Astrocyte (in vitro differentiated cells and primary cell): Measurements from ENCODE around the gene TTC23. TPM values are rescaled to one million over a fixed set of nuclear protein-coding genes. Genes with fewer than 3 reads are reported as not detected.

Experiments
- DNase-seq: peaks from one replicate; pipeline ENCODE4 v3.0.0-alpha.2; 2010; ENCODE audit warnings: low read depth
- FAIRE-seq: peaks from 2 replicates; lab custom pipeline; 2011; peaks lifted over from hg19 to GRCh38; lab: Jason Lieb, UNC
- H2AFZ ChIP-seq: 2 replicates; pipeline ENCODE4 v1.6.0; 2012; ENCODE audit warnings: low read depth, low read length, inconsistent platforms
- H3K27ac ChIP-seq: 2 replicates; pipeline ENCODE4 v1.5.1; 2011; ENCODE audit warnings: low read depth, low read length, inconsistent platforms
- H3K27me3 ChIP-seq: 2 replicates; pipeline ENCODE4 v1.6.0; 2011; ENCODE audit warnings: low read length, inconsistent platforms; ENCODE audit not compliant: insufficient read depth
- H3K36me3 ChIP-seq: 2 replicates; pipeline ENCODE4 v1.5.1; 2011; ENCODE audit warnings: low read length, inconsistent platforms; ENCODE audit not compliant: insufficient read depth
- H3K4me1 ChIP-seq: 2 replicates; pipeline ENCODE4 v1.5.1; 2011; ENCODE audit warnings: low read length, inconsistent platforms; ENCODE audit not compliant: insufficient read depth
- H3K4me2 ChIP-seq: 2 replicates; pipeline ENCODE4 v1.6.0; 2012; ENCODE audit warnings: low read length, inconsistent platforms
- H3K4me3 ChIP-seq: 2 replicates; pipeline ENCODE4 v1.5.1; 2011; ENCODE audit warnings: low read depth, mild to moderate bottlenecking, low read length, inconsistent platforms; ENCODE audit not compliant: insufficient read depth
- H3K79me2 ChIP-seq: 2 replicates; pipeline ENCODE4 v1.6.0; 2012; ENCODE audit warnings: mild to moderate bottlenecking, low read length, inconsistent platforms; ENCODE audit not compliant: insufficient read depth
- H3K9ac ChIP-seq: 2 replicates; pipeline ENCODE4 v1.6.0; 2012; ENCODE audit warnings: mild to moderate bottlenecking, low read length, inconsistent platforms
- H3K9me3 ChIP-seq: 2 replicates; pipeline ENCODE4 v1.5.1; 2012; ENCODE audit warnings: low read depth, mild to moderate bottlenecking, low read length, inconsistent platforms; ENCODE audit not compliant: insufficient read depth
- H4K20me1 ChIP-seq: 2 replicates; pipeline ENCODE4 v1.6.0; 2012; ENCODE audit warnings: low read length, inconsistent platforms; ENCODE audit not compliant: insufficient read depth
- H3K27ac Mint-ChIP-seq: one replicate; pipeline ENCODE4 v1.8.0; 2021; ENCODE audit warnings: mild to moderate bottlenecking, mixed read lengths; ENCODE audit not compliant: unreplicated experiment
- H3K27me3 Mint-ChIP-seq: one replicate; pipeline ENCODE4 v1.8.0; 2021; ENCODE audit warnings: low read depth, mixed read lengths; ENCODE audit not compliant: unreplicated experiment
- H3K36me3 Mint-ChIP-seq: one replicate; pipeline ENCODE4 v1.8.0; 2021; ENCODE audit warnings: low read depth, mixed read lengths; ENCODE audit not compliant: unreplicated experiment
- H3K4me1 Mint-ChIP-seq: one replicate; pipeline ENCODE4 v1.8.0; 2021; ENCODE audit warnings: low read depth, mixed read lengths; ENCODE audit not compliant: unreplicated experiment
- H3K4me3 Mint-ChIP-seq: one replicate; pipeline ENCODE4 v1.8.0; 2021; ENCODE audit warnings: mild to moderate bottlenecking, moderate library complexity, mixed read lengths; ENCODE audit not compliant: unreplicated experiment
- H3K9me3 Mint-ChIP-seq: one replicate; pipeline ENCODE4 v1.8.0; 2021; ENCODE audit warnings: mild to moderate bottlenecking, mixed read lengths; ENCODE audit not compliant: unreplicated experiment
- EZH2 ChIP-seq: IDR thresholded peaks from 2 replicates; pipeline ENCODE4 v1.6.1; 2012; ENCODE audit warnings: mild to moderate bottlenecking, low read length, inconsistent platforms; ENCODE audit not compliant: insufficient read depth
- total RNA-seq: library from RNA; stranded (reverse); gene quantifications from 2 replicates; pipeline ENCODE4 v1.2.1, GENCODE V29; 2021
- TF ChIP-seq, protein P1 (sequence below): IDR thresholded peaks from 2 replicates; pipeline ENCODE4 v1.5.1; 2011; ENCODE audit warnings: low read depth, mild to moderate bottlenecking, inconsistent platforms, low read length, moderate library complexity; ENCODE audit not compliant: insufficient read depth

Gene TTC23
- total RNA-seq, 1 donor from 2014 or later: 20.2 TPM

DNA sequence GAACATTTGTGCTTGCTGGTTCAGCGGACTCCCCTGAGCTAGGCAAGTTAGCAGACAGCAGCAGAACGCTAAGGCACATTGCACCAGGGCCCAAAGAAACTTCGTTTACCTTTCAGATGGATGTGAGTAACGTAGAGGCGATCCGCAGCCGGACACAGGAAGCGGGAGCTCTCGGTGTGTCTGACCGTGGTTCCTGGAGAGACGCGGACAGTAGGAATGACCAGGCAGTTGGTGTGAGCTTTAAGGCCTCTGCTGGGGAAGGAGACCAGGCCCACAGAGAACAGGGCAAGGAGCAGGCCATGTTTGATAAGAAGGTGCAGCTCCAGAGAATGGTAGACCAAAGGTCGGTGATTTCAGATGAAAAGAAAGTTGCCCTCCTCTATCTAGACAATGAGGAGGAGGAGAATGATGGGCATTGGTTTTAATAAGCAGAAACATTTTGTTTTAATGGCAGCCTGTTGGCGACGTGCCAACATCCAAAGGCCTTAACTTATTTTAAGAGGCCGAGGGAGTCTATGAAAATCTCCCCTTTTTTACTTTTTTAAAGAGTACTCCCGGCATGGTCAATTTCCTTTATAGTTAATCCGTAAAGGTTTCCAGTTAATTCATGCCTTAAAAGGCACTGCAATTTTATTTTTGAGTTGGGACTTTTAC is 116.6 kb downstream of the TTC23 start:
- Mint-ChIP-seq H3K27me3 (no peaks in the 10 kb centered on the region), H3K4me1 (peaks cover 14% of the 10 kb centered on the region), H3K4me3 (no peak overlapping the region), H3K9me3 (no peaks in the 10 kb centered on the region), H3K36me3 (peaks cover 41% of the 10 kb centered on the region), H3K27ac (no peak overlapping the region)
- Histone ChIP-seq H3K4me2 (no peak overlapping the region), H3K4me3 (no peak overlapping the region), H2AFZ (no peak overlapping the region), H3K27ac (no peak overlapping the region), H3K9ac (no peak overlapping the region), H3K79me2 (no peaks in the 10 kb centered on the region), H3K36me3 (no peaks in the 10 kb centered on the region), H3K27me3 (no peaks in the 10 kb centered on the region), H3K9me3 (no peaks in the 10 kb centered on the region), H3K4me1 (peaks cover 19% of the 10 kb centered on the region), H4K20me1 (no peaks in the 10 kb centered on the region)
- FAIRE-seq (no peak), DNase-seq (no peak)
- TF ChIP-seq, protein P1, sequence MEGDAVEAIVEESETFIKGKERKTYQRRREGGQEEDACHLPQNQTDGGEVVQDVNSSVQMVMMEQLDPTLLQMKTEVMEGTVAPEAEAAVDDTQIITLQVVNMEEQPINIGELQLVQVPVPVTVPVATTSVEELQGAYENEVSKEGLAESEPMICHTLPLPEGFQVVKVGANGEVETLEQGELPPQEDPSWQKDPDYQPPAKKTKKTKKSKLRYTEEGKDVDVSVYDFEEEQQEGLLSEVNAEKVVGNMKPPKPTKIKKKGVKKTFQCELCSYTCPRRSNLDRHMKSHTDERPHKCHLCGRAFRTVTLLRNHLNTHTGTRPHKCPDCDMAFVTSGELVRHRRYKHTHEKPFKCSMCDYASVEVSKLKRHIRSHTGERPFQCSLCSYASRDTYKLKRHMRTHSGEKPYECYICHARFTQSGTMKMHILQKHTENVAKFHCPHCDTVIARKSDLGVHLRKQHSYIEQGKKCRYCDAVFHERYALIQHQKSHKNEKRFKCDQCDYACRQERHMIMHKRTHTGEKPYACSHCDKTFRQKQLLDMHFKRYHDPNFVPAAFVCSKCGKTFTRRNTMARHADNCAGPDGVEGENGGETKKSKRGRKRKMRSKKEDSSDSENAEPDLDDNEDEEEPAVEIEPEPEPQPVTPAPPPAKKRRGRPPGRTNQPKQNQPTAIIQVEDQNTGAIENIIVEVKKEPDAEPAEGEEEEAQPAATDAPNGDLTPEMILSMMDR: no peak
- TF ChIP-seq EZH2: no peak

DNA sequence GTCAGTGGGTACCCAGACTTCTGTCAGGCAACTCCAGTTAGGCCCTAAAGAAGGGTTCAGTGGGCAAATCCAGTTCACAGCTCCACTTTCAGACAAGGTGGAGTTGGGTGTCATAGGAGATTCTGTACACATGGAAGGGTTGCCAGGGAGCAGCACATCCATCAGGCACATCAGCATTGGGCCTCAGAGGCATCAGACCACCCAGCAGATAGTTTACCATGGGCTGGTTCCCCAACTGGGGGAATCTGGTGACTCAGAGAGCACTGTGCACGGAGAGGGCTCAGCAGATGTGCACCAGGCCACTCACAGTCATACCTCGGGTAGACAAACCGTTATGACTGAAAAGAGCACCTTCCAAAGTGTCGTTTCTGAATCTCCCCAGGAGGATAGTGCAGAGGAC is 117.3 kb downstream of the TTC23 start:
- TF ChIP-seq EZH2: no peak
- TF ChIP-seq, protein P1: no peak

DNA sequence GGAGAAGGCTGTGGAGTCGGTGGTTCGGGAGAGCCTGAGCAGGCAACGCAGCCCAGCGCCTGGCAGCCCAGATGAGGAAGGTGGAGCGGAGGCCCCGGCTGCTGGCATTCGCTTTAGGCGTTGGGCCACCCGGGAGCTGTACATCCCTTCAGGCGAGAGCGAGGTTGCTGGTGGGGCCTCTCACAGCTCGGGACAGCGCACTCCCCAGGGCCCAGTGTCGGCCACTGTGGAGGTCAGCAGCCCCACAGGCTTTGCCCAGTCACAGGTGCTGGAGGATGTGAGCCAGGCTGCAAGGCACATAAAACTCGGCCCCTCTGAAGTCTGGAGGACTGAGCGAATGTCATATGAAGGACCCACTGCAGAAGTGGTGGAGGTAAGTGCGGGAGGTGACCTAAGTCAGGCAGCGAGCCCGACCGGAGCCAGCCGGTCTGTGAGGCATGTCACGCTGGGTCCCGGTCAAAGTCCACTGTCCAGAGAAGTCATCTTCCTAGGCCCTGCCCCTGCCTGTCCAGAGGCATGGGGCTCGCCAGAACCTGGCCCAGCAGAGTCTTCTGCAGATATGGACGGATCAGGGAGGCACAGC is 117.8 kb downstream of the TTC23 start:
- no peaks in the 10 kb centered on the region for H3K79me2 ChIP-seq
- DNase-seq (no peak), FAIRE-seq (no peak)
- H4K20me1 ChIP-seq: no peaks in the 10 kb centered on the region
- Mint-ChIP-seq H3K9me3 (no peaks in the 10 kb centered on the region), H3K4me3 (no peak overlapping the region), H3K4me1 (peaks cover 17% of the 10 kb centered on the region), H3K27ac (no peak overlapping the region), H3K27me3 (no peaks in the 10 kb centered on the region), H3K36me3 (peaks cover 47% of the 10 kb centered on the region)
- TF ChIP-seq EZH2: no peak
- TF ChIP-seq, protein P1: no peak
- no peak overlapping the region for H3K4me3 ChIP-seq
- no peaks in the 10 kb centered on the region for H3K9me3 ChIP-seq
- no peak overlapping the region for H2AFZ ChIP-seq
- peaks cover 19% of the 10 kb centered on the region for H3K4me1 ChIP-seq
- H3K36me3 ChIP-seq: no peaks in the 10 kb centered on the region
- no peaks in the 10 kb centered on the region for H3K27me3 ChIP-seq
- no peak overlapping the region for H3K27ac ChIP-seq
- no peak overlapping the region for H3K9ac ChIP-seq
- no peak overlapping the region for H3K4me2 ChIP-seq

More for the DNA sequence above, 117.3 kb downstream of the TTC23 start:
- H3K9me3 ChIP-seq: no peaks in the 10 kb centered on the region
- H3K36me3 Mint-ChIP-seq: peaks cover 45% of the 10 kb centered on the region
- peaks cover 14% of the 10 kb centered on the region for H3K4me1 Mint-ChIP-seq
- DNase-seq: no peak
- H3K9ac ChIP-seq: no peak overlapping the region
- FAIRE-seq: no peak
- H3K79me2 ChIP-seq: no peaks in the 10 kb centered on the region
- no peaks in the 10 kb centered on the region for H3K36me3 ChIP-seq
- no peak overlapping the region for H3K27ac Mint-ChIP-seq
- no peak overlapping the region for H3K27ac ChIP-seq
- no peak overlapping the region for H2AFZ ChIP-seq
- peaks cover 19% of the 10 kb centered on the region for H3K4me1 ChIP-seq
- H3K27me3 ChIP-seq: no peaks in the 10 kb centered on the region
- no peaks in the 10 kb centered on the region for H3K9me3 Mint-ChIP-seq
- H3K4me2 ChIP-seq: no peak overlapping the region
- no peaks in the 10 kb centered on the region for H3K27me3 Mint-ChIP-seq
- no peak overlapping the region for H3K4me3 Mint-ChIP-seq
- no peaks in the 10 kb centered on the region for H4K20me1 ChIP-seq
- H3K4me3 ChIP-seq: no peak overlapping the region
